ENCODE data around the gene TMPO. TPM values are rescaled to one million over a fixed set of nuclear protein-coding genes. Genes with fewer than 3 reads are reported as not detected.
A peak's percentile ranks its signal among the peaks of the same experiment; 100 is the strongest.

The TMPO gene
- total RNA-seq, 6 experiments from 2014 or later = 19.8 to 43.2 (median 29.9) TPM

GRCh38 chr12:98514982-98515286 lies 456 bp upstream of the TMPO start:
- H3K27me3 ChIP-seq = no peaks in the 10 kb centered on the region
- 0% methylated on average over 5 of the region's 11 CpGs for WGBS (ENCODE audit: insufficient coverage, low coverage, low lambda C conversion rate, missing lambda C conversion rate)
- no peaks in the 10 kb centered on the region for H3K36me3 ChIP-seq
- peak overlapping the region; percentile 86 to 97 (median 96) for H3K27ac ChIP-seq
- H3K9me3 ChIP-seq = no peaks in the 10 kb centered on the region
- intact Hi-C loops (cut with DNase I) = no loop called here
- DNase-seq (no peak), ATAC-seq (no peak)
- H3K4me1 ChIP-seq = peaks cover 0 to 23% (median 7%) of the 10 kb centered on the region in 4 donors
- H3K4me3 ChIP-seq = peak overlapping the region; percentile 86 to 98 (median 89)
- TF ChIP-seq POLR2A (IDR thresholded peaks at IDR 0.05) = no peak
- no peak for TF ChIP-seq CTCF (IDR thresholded peaks at IDR 0.05)

- ATAC-seq (peak; percentile 62 to 70 (median 65)), DNase-seq (peak; percentile 69 to 80 (median 74))
- H3K9me3 ChIP-seq = no peaks in the 10 kb centered on the region
- peaks cover 0 to 33% (median 11%) of the 10 kb centered on the region in 4 donors for H3K4me1 ChIP-seq
- TF ChIP-seq POLR2A (IDR thresholded peaks at IDR 0.05) = no peak
- TF ChIP-seq CTCF (IDR thresholded peaks at IDR 0.05) = peak; percentile 70 to 80 (median 76)
- H3K4me3 ChIP-seq = peak overlapping the region; percentile 86 to 98 (median 89)
- H3K27ac ChIP-seq = peak overlapping the region; percentile 86 to 97 (median 96)
- intact Hi-C loops (cut with DNase I) = no loop called here
- H3K27me3 ChIP-seq = no peaks in the 10 kb centered on the region
- 1% methylated on average over 12 of the region's 64 CpGs for WGBS (ENCODE audit: insufficient coverage, low coverage, low lambda C conversion rate, missing lambda C conversion rate)
- no peaks in the 10 kb centered on the region for H3K36me3 ChIP-seq
Observed at GRCh38 chr12:98516111-98516873, 902 bp downstream of the TMPO start.

- no peak overlapping the region for H3K27ac ChIP-seq
- peaks cover 0 to 45% (median 17%) of the 10 kb centered on the region in 4 donors for H3K4me1 ChIP-seq
- ATAC-seq (no peak), DNase-seq (no peak)
- H3K36me3 ChIP-seq = peaks cover 0 to 6% (median 0%) of the 10 kb centered on the region in 4 donors
- H3K4me3 ChIP-seq = no peak overlapping the region
- no peak for TF ChIP-seq POLR2A (IDR thresholded peaks at IDR 0.05)
- TF ChIP-seq CTCF (IDR thresholded peaks at IDR 0.05) = no peak
- WGBS (ENCODE audit: insufficient coverage, low coverage, low lambda C conversion rate, missing lambda C conversion rate) = 69% methylated on average over 13 of the region's 13 CpGs
- no peaks in the 10 kb centered on the region for H3K27me3 ChIP-seq
- intact Hi-C loops (cut with DNase I) = no loop called here
- H3K9me3 ChIP-seq = no peaks in the 10 kb centered on the region
Observed at GRCh38 chr12:98519257-98519907, 4.0 kb downstream of the TMPO start.

- H3K9me3 ChIP-seq = no peaks in the 10 kb centered on the region
- WGBS (ENCODE audit: insufficient coverage, low coverage, low lambda C conversion rate, missing lambda C conversion rate) = 30% methylated on average over 1 of the region's 1 CpG
- DNase-seq = no peak
- no peak for TF ChIP-seq POLR2A (IDR thresholded peaks at IDR 0.05)
- TF ChIP-seq CTCF (IDR thresholded peaks at IDR 0.05) = no peak
- peak; percentile 22 to 55 (median 43) for ATAC-seq
- peaks cover 0 to 22% (median 6%) of the 10 kb centered on the region in 4 donors for H3K4me1 ChIP-seq
- intact Hi-C loops (cut with DNase I) = no loop called here
- no peak overlapping the region for H3K27ac ChIP-seq
- peaks cover 0 to 16% (median 3%) of the 10 kb centered on the region in 4 donors for H3K36me3 ChIP-seq
- H3K27me3 ChIP-seq = no peaks in the 10 kb centered on the region
- H3K4me3 ChIP-seq = no peak overlapping the region
Observed at GRCh38 chr12:98530068-98530467, 14.7 kb downstream of the TMPO start.

Measured in right lobe of liver (tissue), 6 donors.